GM12872 (cell line): ENCODE results near the gene SLC4A5.

Source experiments
- TF ChIP-seq, protein P1 (sequence below): IDR thresholded peaks from 3 replicates; pipeline ENCODE4 v1.5.1; 2011; ENCODE audit warnings: low read depth, mild to moderate bottlenecking, low read length, moderate library complexity; ENCODE audit not compliant: insufficient read depth

The SLC4A5 gene

GRCh38 chr2:74327199-74327598 lies 16.0 kb downstream of the SLC4A5 start:
- TF ChIP-seq, protein P1, sequence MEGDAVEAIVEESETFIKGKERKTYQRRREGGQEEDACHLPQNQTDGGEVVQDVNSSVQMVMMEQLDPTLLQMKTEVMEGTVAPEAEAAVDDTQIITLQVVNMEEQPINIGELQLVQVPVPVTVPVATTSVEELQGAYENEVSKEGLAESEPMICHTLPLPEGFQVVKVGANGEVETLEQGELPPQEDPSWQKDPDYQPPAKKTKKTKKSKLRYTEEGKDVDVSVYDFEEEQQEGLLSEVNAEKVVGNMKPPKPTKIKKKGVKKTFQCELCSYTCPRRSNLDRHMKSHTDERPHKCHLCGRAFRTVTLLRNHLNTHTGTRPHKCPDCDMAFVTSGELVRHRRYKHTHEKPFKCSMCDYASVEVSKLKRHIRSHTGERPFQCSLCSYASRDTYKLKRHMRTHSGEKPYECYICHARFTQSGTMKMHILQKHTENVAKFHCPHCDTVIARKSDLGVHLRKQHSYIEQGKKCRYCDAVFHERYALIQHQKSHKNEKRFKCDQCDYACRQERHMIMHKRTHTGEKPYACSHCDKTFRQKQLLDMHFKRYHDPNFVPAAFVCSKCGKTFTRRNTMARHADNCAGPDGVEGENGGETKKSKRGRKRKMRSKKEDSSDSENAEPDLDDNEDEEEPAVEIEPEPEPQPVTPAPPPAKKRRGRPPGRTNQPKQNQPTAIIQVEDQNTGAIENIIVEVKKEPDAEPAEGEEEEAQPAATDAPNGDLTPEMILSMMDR, result no peak

- TF ChIP-seq, protein P1, result no peak
Observed at GRCh38 chr2:74325815-74326214, 17.4 kb downstream of the SLC4A5 start.

DNA sequence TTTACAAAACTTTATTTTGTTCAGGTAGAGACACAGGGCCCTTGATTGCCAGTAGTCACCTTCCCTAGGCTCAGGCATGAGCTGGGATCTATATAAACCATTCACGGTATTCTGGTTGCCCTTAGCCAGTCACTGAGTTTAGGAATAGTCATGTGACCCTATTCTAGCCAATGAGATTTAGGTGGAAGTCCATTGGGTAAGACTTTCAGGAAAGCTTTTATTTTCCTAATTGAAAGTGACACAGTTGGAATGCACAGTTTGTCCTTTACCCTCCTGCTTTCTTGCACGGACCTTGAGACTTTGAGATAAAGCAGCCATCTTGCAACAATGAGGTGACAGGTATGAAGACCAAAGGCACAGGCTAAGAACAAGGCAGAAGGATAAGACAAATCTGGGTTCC lies 21.5 kb downstream of the SLC4A5 start:
- TF ChIP-seq, protein P1, result no peak

DNA sequence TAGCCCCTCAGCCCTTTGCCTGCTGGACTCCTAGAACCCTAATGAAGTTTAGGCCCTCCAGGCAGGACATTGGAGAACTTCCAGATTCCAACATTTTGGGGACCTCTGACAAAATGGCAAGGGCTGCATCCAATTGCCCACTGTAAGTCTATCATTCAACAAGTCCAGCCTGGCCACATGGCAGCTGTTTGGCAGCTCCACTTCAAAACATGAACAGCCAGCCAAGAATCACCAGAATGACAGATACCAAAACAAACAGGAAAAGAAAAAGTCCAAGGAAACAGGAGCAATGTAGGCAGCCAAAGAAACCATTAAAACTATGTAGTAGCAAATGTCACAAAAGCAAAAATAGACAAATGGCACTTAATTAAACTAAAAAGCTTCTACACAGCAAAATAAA lies 25.5 kb downstream of the SLC4A5 start:
- TF ChIP-seq, protein P1, result no peak

GRCh38 chr2:74316627-74317295 lies 26.5 kb downstream of the SLC4A5 start:
- TF ChIP-seq, protein P1, result no peak

DNA sequence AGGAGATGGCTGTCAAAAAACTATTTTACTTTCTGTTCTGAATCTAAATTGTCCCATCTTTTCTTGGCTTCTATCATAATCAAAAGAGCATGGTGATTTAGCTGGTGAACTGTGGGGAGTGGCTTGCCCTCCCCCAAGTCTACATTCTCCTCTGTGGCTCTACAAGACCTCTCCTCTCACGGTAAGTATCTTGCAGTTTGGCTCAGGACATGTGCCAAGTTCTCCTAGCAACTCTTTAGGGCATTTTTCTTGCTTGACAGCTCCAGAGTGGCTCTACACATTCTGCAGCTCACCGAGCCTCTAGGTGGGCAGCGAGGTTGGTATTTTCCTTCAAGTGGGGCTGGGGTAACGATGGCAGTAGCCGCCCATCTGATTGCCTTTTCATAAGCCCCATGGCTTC lies 29.1 kb downstream of the SLC4A5 start:
- TF ChIP-seq, protein P1, result no peak

- TF ChIP-seq, protein P1, result no peak
Observed at GRCh38 chr2:74313497-74313896, 29.7 kb downstream of the SLC4A5 start.
